Measurements from ENCODE around the gene TRMT10B. TPM values are rescaled to one million over a fixed set of nuclear protein-coding genes. Genes with fewer than 3 reads are reported as not detected.
"Not testable (repeated sequence)": the region's sequence is repeated elsewhere in the genome, so short reads cannot be mapped to it uniquely, and the experiment has no call there.

The TRMT10B gene
- total RNA-seq, 4 donors from 2014 or later: 3.5 to 11.3 (median 7.1) TPM

GRCh38 chr9:37820142-37820541 is 66.5 kb downstream of the TRMT10B start:
- Histone ChIP-seq H3K27me3 (no peaks in the 10 kb centered on the region), H3K4me3 (replicated peaks in 1 of 3) (no peak overlapping the region), H3K4me1 (no peaks in the 10 kb centered on the region), H3K9me3 (no peaks in the 10 kb centered on the region), H3K27ac (no peak overlapping the region), H3K36me3 (peaks cover 0 to 5% of the 10 kb centered on the region in 2 donors)
- no peak for DNase-seq
- TF ChIP-seq POLR2A (IDR thresholded peaks at IDR 0.05): no peak
- TF ChIP-seq CTCF (IDR thresholded peaks at IDR 0.05): no peak
- intact Hi-C loops (cut with DNase I): no loop called here
- WGBS, 2 donors: 91 to 92% methylated on average over 5 of the region's 5 CpGs

- 89 to 97% methylated on average over 2 of the region's 2 CpGs for WGBS, 2 donors
- H3K4me3 ChIP-seq (replicated peaks in 1 of 3); H3K4me1 ChIP-seq; intact Hi-C loops (cut with DNase I); DNase-seq; H3K36me3 ChIP-seq; H3K27me3 ChIP-seq; H3K27ac ChIP-seq; H3K9me3 ChIP-seq: not testable (repeated sequence)
These were observed 71.6 kb downstream of the TRMT10B start for GRCh38 chr9:37825174-37825573.

GRCh38 chr9:37827483-37828165 is 74.0 kb downstream of the TRMT10B start:
- intact Hi-C loops (cut with DNase I): no loop called here

More at GRCh38 chr9:37827483-37828165, 74.0 kb downstream of the TRMT10B start:
- TF ChIP-seq CTCF (IDR thresholded peaks at IDR 0.05): no peak
- TF ChIP-seq POLR2A (IDR thresholded peaks at IDR 0.05): no peak
- WGBS, 2 donors: 95 to 97% methylated on average over 4 of the region's 4 CpGs
- no peaks in the 10 kb centered on the region for H3K9me3 ChIP-seq
- DNase-seq: no peak
- H3K4me3 ChIP-seq (replicated peaks in 1 of 3): no peak overlapping the region
- H3K27ac ChIP-seq: no peak overlapping the region
- H3K27me3 ChIP-seq: no peaks in the 10 kb centered on the region
- H3K4me1 ChIP-seq: no peaks in the 10 kb centered on the region
- peaks cover 0 to 5% of the 10 kb centered on the region in 2 donors for H3K36me3 ChIP-seq

Other genes starting within 250 kb of the TRMT10B start
- gene FBXO10, start 177.4 kb upstream of the TRMT10B start, total RNA-seq: 10 to 100 TPM in 2 of 4 donors, 1 to 10 TPM in 2; 6.6 to 17.5 (median 12.2) TPM
- 100 to 1,000 TPM in 2 of 4 donors, 10 to 100 TPM in 2; 56.7 to 110 (median 85.0) TPM for gene TOMM5, start 161.2 kb upstream of the TRMT10B start, total RNA-seq
- under 1 TPM in 3 of 4 donors, not detected in 1; 0.13 to 0.49 (median 0.22) TPM for gene FRMPD1, start 102.9 kb upstream of the TRMT10B start, total RNA-seq
- gene EXOSC3, start 31.3 kb downstream of the TRMT10B start, total RNA-seq: 10 to 100 TPM; 39.9 to 53.1 (median 46.6) TPM
- gene DCAF10, start 47.0 kb downstream of the TRMT10B start, total RNA-seq: 10 to 100 TPM; 25.1 to 56.5 (median 41.1) TPM
- 10 to 100 TPM; 28.9 to 34.6 (median 31.6) TPM for gene SLC25A51, start 150.3 kb downstream of the TRMT10B start, total RNA-seq

Measured in thyroid gland (tissue), 4 donors.